GM23338 (cell line): ENCODE data around the gene IHH. TPM values are rescaled to one million over a fixed set of nuclear protein-coding genes. Genes with fewer than 3 reads are reported as not detected.

Experiments
- ATAC-seq: fragments of 200-7000 bp; cut with Tn5 transposase; 3 replicates; pipeline ENCODE4 v1.9.1; 2020
- DNase-seq: peaks from one replicate; pipeline ENCODE4 v3.0.0-alpha.2; 2015; ENCODE audit warnings: low spot score
- H2AFZ ChIP-seq: fragments of 200-600 bp; sonication (generic); 2 replicates; pipeline ENCODE4 v1.8.0; 2016; ENCODE audit warnings: antibody characterized with exemption, mild to moderate bottlenecking, moderate library complexity
- H3F3A ChIP-seq: fragments of 200-600 bp; sonication (generic); replicated peaks from 2 replicates; pipeline ENCODE4 v1.8.0; 2017; ENCODE audit warnings: antibody characterized with exemption, mixed run types, low read depth
- H3K27ac ChIP-seq: fragments of 200-600 bp; sonication (generic); 2 replicates; pipeline ENCODE4 v1.6.1; 2016; ENCODE audit warnings: low read depth
- H3K27me3 ChIP-seq: fragments of 200-600 bp; sonication (generic); 2 replicates; pipeline ENCODE4 v1.8.0; 2016; ENCODE audit warnings: mild to moderate bottlenecking, mixed run types, moderate library complexity; ENCODE audit not compliant: insufficient read depth
- H3K36me3 ChIP-seq: fragments of 200-600 bp; sonication (generic); 2 replicates; pipeline ENCODE4 v1.8.0; 2016; ENCODE audit warnings: mild to moderate bottlenecking; ENCODE audit not compliant: insufficient read depth
- H3K4me1 ChIP-seq: fragments of 200-600 bp; sonication (generic); 2 replicates; pipeline ENCODE4 v1.8.0; 2016; ENCODE audit warnings: mild to moderate bottlenecking, moderate library complexity; ENCODE audit not compliant: insufficient read depth
- H3K4me2 ChIP-seq: fragments of 200-600 bp; sonication (generic); 2 replicates; pipeline ENCODE4 v1.7.1; 2017; ENCODE audit warnings: mixed run types
- H3K4me3 ChIP-seq: fragments of 200-600 bp; sonication (generic); 2 replicates; pipeline ENCODE4 v1.6.1; 2016; ENCODE audit warnings: mixed run types
- H3K79me2 ChIP-seq: fragments of 200-600 bp; sonication (generic); replicated peaks from 2 replicates; pipeline ENCODE4 v1.8.0; 2017; ENCODE audit warnings: mild to moderate bottlenecking; ENCODE audit not compliant: insufficient read depth
- H3K9me2 ChIP-seq: fragments of 200-600 bp; sonication (generic); 2 replicates; pipeline ENCODE4 v1.8.0; 2017; ENCODE audit not compliant: insufficient read depth
- H4K20me1 ChIP-seq: fragments of 200-600 bp; sonication (generic); replicated peaks from 2 replicates; pipeline ENCODE4 v1.8.0; 2017; ENCODE audit warnings: mild to moderate bottlenecking; ENCODE audit not compliant: insufficient read depth
- H3K27ac Mint-ChIP-seq: 2 replicates; pipeline ENCODE4 v1.8.0; 2020; ENCODE audit warnings: inconsistent platforms, mild to moderate bottlenecking, moderate library complexity, mixed read lengths
- H3K27me3 Mint-ChIP-seq: 3 replicates; pipeline ENCODE4 v1.8.0; 2022; ENCODE audit warnings: low read depth, mild to moderate bottlenecking, moderate library complexity, mixed read lengths, inconsistent platforms; ENCODE audit not compliant: insufficient read depth, poor library complexity
- H3K36me3 Mint-ChIP-seq: 3 replicates; pipeline ENCODE4 v1.8.0; 2021; ENCODE audit warnings: low read depth, mild to moderate bottlenecking, inconsistent platforms, moderate library complexity, mixed read lengths
- H3K4me1 Mint-ChIP-seq: 3 replicates; pipeline ENCODE4 v1.8.0; 2020; ENCODE audit warnings: mild to moderate bottlenecking, inconsistent platforms, mixed read lengths
- H3K4me3 Mint-ChIP-seq: 3 replicates; pipeline ENCODE4 v1.8.0; 2021; ENCODE audit warnings: moderate library complexity, mild to moderate bottlenecking, inconsistent platforms, mixed read lengths
- H3K9me3 Mint-ChIP-seq: 3 replicates; pipeline ENCODE4 v1.8.0; 2020; ENCODE audit warnings: moderate library complexity, mild to moderate bottlenecking, inconsistent platforms, mixed read lengths
- EZH2phosphoT487 ChIP-seq: fragments of 200-600 bp; sonication (generic); IDR thresholded peaks from one replicate; pipeline ENCODE4 v1.8.1; 2018; ENCODE audit warnings: antibody characterized with exemption; ENCODE audit not compliant: unreplicated experiment
- POLR2AphosphoS5 ChIP-seq: IDR thresholded peaks from 2 replicates; pipeline ENCODE4 v1.6.1; 2016; ENCODE audit warnings: antibody characterized with exemption, low read depth
- STAT1 ChIP-seq: IDR thresholded peaks from one replicate; pipeline ENCODE4 v1.6.1; 2016; ENCODE audit warnings: antibody characterized with exemption; ENCODE audit not compliant: unreplicated experiment
- ZNF114 ChIP-seq: fragments of 250-450 bp; sonication (Bioruptor Pico); IDR thresholded peaks from 2 replicates; pipeline ENCODE4 v1.5.0; 2020; ENCODE audit warnings: mild to moderate bottlenecking, moderate library complexity
- ZNF331 ChIP-seq: fragments of 250-450 bp; sonication (Bioruptor Pico); IDR thresholded peaks from 2 replicates; pipeline ENCODE4 v1.5.0; 2020; ENCODE audit warnings: low read depth, mild to moderate bottlenecking, moderate library complexity
- polyA plus RNA-seq: library from polyadenylated mRNA; unstranded; fragments of >200 nt; fragmentation: Nextera tagmentation; extraction: Ambion mirVana; gene quantifications from 2 replicates; pipeline ENCODE4 v1.2.1, GENCODE V29; 2016
- total RNA-seq: library from RNA; depleted of rRNA; stranded (reverse); fragments of >200 nt; shearing (Covaris generic); gene quantifications from 2 replicates; pipeline ENCODE4 v1.2.3, GENCODE V29; 2014
- TF ChIP-seq, protein P1 (sequence below): IDR thresholded peaks from one replicate; pipeline ENCODE4 v1.6.1; 2018; ENCODE audit warnings: antibody characterized with exemption; ENCODE audit not compliant: unreplicated experiment
- TF ChIP-seq, protein P2 (sequence below): fragments of 250-450 bp; sonication (Bioruptor Pico); IDR thresholded peaks from 2 replicates; pipeline ENCODE4 v1.5.0; 2020; ENCODE audit warnings: mild to moderate bottlenecking, moderate library complexity

The IHH gene
- total and polyA plus RNA-seq, 2 experiments from 2014 or later: not detected

DNA sequence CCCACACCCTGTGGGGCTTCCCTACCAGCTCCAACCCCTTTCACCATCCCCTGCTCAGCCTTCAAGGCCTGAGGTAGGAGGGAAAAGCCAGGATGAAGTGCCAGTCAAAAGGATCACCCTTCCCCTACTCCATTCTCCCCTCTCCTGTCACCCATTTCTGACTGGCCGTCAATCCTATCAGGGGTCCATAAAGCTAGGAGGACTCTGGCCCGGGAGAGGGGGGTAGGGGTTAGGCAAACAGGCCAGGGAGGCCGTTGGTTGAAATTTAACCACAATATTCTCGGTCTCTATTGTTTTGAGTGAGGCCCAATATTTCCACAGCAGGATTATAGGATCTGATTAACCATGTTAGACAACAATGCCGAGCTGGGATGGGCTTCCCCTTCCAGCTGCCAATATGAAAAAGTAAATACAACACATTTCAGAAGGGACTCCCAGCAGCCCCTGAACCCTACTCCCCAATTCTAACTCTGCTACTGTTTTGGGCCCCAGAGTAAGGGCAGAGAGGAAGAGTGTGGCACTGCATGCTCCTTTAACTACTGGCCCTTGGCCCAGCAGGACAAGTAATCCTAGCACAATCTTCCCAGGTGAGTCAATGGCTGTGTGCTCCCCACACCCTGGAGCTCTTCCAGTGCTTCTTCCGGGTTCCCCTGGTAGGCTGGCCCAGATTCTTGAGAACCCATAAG is 10.6 kb upstream of the IHH start (continued):
- TF ChIP-seq, protein P1, sequence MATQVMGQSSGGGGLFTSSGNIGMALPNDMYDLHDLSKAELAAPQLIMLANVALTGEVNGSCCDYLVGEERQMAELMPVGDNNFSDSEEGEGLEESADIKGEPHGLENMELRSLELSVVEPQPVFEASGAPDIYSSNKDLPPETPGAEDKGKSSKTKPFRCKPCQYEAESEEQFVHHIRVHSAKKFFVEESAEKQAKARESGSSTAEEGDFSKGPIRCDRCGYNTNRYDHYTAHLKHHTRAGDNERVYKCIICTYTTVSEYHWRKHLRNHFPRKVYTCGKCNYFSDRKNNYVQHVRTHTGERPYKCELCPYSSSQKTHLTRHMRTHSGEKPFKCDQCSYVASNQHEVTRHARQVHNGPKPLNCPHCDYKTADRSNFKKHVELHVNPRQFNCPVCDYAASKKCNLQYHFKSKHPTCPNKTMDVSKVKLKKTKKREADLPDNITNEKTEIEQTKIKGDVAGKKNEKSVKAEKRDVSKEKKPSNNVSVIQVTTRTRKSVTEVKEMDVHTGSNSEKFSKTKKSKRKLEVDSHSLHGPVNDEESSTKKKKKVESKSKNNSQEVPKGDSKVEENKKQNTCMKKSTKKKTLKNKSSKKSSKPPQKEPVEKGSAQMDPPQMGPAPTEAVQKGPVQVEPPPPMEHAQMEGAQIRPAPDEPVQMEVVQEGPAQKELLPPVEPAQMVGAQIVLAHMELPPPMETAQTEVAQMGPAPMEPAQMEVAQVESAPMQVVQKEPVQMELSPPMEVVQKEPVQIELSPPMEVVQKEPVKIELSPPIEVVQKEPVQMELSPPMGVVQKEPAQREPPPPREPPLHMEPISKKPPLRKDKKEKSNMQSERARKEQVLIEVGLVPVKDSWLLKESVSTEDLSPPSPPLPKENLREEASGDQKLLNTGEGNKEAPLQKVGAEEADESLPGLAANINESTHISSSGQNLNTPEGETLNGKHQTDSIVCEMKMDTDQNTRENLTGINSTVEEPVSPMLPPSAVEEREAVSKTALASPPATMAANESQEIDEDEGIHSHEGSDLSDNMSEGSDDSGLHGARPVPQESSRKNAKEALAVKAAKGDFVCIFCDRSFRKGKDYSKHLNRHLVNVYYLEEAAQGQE: no peak
- TF ChIP-seq POLR2AphosphoS5 (no peak), EZH2phosphoT487 (no peak)
- TF ChIP-seq, protein P2, sequence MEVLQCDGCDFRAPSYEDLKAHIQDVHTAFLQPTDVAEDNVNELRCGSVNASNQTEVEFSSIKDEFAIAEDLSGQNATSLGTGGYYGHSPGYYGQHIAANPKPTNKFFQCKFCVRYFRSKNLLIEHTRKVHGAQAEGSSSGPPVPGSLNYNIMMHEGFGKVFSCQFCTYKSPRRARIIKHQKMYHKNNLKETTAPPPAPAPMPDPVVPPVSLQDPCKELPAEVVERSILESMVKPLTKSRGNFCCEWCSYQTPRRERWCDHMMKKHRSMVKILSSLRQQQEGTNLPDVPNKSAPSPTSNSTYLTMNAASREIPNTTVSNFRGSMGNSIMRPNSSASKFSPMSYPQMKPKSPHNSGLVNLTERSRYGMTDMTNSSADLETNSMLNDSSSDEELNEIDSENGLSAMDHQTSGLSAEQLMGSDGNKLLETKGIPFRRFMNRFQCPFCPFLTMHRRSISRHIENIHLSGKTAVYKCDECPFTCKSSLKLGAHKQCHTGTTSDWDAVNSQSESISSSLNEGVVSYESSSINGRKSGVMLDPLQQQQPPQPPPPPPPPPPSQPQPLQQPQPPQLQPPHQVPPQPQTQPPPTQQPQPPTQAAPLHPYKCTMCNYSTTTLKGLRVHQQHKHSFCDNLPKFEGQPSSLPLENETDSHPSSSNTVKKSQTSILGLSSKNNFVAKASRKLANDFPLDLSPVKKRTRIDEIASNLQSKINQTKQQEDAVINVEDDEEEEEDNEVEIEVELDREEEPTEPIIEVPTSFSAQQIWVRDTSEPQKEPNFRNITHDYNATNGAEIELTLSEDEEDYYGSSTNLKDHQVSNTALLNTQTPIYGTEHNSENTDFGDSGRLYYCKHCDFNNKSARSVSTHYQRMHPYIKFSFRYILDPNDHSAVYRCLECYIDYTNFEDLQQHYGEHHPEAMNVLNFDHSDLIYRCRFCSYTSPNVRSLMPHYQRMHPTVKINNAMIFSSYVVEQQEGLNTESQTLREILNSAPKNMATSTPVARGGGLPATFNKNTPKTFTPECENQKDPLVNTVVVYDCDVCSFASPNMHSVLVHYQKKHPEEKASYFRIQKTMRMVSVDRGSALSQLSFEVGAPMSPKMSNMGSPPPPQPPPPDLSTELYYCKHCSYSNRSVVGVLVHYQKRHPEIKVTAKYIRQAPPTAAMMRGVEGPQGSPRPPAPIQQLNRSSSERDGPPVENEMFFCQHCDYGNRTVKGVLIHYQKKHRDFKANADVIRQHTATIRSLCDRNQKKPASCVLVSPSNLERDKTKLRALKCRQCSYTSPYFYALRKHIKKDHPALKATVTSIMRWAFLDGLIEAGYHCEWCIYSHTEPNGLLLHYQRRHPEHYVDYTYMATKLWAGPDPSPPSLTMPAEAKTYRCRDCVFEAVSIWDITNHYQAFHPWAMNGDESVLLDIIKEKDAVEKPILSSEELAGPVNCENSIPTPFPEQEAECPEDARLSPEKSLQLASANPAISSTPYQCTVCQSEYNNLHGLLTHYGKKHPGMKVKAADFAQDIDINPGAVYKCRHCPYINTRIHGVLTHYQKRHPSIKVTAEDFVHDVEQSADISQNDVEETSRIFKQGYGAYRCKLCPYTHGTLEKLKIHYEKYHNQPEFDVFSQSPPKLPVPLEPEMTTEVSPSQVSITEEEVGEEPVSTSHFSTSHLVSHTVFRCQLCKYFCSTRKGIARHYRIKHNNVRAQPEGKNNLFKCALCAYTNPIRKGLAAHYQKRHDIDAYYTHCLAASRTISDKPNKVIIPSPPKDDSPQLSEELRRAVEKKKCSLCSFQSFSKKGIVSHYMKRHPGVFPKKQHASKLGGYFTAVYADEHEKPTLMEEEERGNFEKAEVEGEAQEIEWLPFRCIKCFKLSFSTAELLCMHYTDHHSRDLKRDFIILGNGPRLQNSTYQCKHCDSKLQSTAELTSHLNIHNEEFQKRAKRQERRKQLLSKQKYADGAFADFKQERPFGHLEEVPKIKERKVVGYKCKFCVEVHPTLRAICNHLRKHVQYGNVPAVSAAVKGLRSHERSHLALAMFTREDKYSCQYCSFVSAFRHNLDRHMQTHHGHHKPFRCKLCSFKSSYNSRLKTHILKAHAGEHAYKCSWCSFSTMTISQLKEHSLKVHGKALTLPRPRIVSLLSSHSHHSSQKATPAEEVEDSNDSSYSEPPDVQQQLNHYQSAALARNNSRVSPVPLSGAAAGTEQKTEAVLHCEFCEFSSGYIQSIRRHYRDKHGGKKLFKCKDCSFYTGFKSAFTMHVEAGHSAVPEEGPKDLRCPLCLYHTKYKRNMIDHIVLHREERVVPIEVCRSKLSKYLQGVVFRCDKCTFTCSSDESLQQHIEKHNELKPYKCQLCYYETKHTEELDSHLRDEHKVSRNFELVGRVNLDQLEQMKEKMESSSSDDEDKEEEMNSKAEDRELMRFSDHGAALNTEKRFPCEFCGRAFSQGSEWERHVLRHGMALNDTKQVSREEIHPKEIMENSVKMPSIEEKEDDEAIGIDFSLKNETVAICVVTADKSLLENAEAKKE: no peak

DNA sequence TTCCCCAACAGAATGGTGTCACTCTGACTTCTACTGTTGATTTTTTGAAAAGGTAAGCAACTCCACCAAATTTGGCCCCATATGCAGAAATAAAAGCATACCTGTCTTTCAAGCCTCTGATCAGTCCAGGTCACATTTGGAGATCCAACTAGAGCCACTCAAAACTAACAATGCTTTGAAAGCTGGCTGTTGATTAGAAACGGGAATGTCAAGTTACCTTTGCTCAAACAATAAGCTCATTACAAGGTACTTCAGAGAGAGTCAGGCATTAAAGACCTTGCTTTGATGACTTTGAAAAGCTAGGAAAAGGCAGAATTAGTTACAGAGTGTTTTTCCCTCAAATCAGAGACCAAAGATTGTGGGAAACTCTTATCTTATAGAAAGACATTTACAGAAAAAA is 4.8 kb upstream of the IHH start:
- no peaks in the 10 kb centered on the region for H3K79me2 ChIP-seq
- no peaks in the 10 kb centered on the region for H3K9me3 Mint-ChIP-seq
- peaks cover 12% of the 10 kb centered on the region for H4K20me1 ChIP-seq
- H3K27me3 Mint-ChIP-seq: peaks cover 35% of the 10 kb centered on the region
- no peak overlapping the region for H3K4me2 ChIP-seq
- H3K36me3 ChIP-seq: no peaks in the 10 kb centered on the region
- no peaks in the 10 kb centered on the region for H3K36me3 Mint-ChIP-seq
- H3K27ac ChIP-seq: no peak overlapping the region
- DNase-seq (no peak), ATAC-seq (no peak)
- H3K4me1 ChIP-seq: peaks cover 20% of the 10 kb centered on the region
- no peaks in the 10 kb centered on the region for H3K9me2 ChIP-seq
- no peak overlapping the region for H2AFZ ChIP-seq
- no peak overlapping the region for H3K27ac Mint-ChIP-seq
- peaks cover 13% of the 10 kb centered on the region for H3K4me1 Mint-ChIP-seq
- H3K4me3 ChIP-seq: no peak overlapping the region
- peaks cover 63% of the 10 kb centered on the region for H3K27me3 ChIP-seq
- H3F3A ChIP-seq: no peaks in the 10 kb centered on the region
- no peak overlapping the region for H3K4me3 Mint-ChIP-seq
- TF ChIP-seq EZH2phosphoT487: no peak
- TF ChIP-seq STAT1: no peak
- TF ChIP-seq POLR2AphosphoS5: no peak
- no peak for TF ChIP-seq ZNF331 (CRISPR knock-in tag)
- no peak for TF ChIP-seq ZNF114 (CRISPR knock-in tag)
